Measurements from ENCODE around the gene CUX1.

CUX1 gene

GRCh38 chr7:101944611-101945010 lies 127.2 kb downstream of the CUX1 start:
- H3K4me3 ChIP-seq (ENCODE audit: low read depth, low read length): no peak overlapping the region
- no peak for DNase-seq (ENCODE audit: low read depth)
- TF ChIP-seq CTCF (conservative IDR thresholded peaks at IDR 0.05; ENCODE audit: low read depth, low read length): no peak

GRCh38 chr7:101945034-101945758 lies 127.8 kb downstream of the CUX1 start:
- no peak overlapping the region for H3K4me3 ChIP-seq (ENCODE audit: low read depth, low read length)
- DNase-seq (ENCODE audit: low read depth): no peak
- TF ChIP-seq CTCF (conservative IDR thresholded peaks at IDR 0.05; ENCODE audit: low read depth, low read length): no peak

DNA sequence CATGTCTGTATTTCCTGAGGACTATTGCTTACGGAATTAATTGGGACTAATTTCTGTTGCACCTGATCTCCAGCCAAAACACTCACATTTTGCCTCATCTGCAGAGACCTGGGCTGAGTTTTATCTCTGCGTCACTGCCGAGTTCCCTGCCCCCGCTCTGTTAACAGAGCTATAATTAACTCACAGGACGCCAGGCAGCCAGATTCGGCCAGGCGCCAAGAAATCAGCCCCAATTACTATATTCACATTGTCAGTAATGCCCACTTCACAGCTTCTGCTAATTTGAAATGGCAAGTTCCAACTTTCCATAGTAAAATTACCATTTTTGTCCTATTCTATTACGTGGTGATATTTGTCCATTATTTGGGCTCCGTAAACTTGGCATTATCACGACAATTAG lies 130.5 kb downstream of the CUX1 start:
- peak; percentile 24 for DNase-seq (ENCODE audit: low read depth)
- no peak for TF ChIP-seq CTCF (conservative IDR thresholded peaks at IDR 0.05; ENCODE audit: low read depth, low read length)
- H3K4me3 ChIP-seq (ENCODE audit: low read depth, low read length): no peak overlapping the region

DNA sequence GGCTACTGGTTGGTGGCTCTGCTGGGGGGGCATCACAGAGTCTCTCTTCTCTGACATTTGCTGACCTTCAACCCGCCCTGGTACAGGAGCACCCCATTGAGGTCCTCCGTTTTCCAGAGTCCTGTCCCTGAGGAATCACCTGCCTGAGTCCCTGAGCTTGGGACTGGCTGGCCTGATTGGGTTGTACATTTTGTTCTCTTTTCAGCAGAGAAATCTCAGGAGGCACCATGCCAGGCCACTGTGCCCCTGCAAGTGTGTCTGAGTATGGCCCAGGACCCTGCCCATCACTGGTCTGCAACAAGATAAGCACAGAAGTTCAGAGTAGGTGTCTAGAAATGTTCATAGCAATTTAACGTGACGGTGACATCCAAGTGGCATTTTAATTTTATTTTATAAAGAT lies 131.2 kb downstream of the CUX1 start:
- no peak for TF ChIP-seq CTCF (conservative IDR thresholded peaks at IDR 0.05; ENCODE audit: low read depth, low read length)
- no peak overlapping the region for H3K4me3 ChIP-seq (ENCODE audit: low read depth, low read length)
- DNase-seq (ENCODE audit: low read depth): no peak

DNA sequence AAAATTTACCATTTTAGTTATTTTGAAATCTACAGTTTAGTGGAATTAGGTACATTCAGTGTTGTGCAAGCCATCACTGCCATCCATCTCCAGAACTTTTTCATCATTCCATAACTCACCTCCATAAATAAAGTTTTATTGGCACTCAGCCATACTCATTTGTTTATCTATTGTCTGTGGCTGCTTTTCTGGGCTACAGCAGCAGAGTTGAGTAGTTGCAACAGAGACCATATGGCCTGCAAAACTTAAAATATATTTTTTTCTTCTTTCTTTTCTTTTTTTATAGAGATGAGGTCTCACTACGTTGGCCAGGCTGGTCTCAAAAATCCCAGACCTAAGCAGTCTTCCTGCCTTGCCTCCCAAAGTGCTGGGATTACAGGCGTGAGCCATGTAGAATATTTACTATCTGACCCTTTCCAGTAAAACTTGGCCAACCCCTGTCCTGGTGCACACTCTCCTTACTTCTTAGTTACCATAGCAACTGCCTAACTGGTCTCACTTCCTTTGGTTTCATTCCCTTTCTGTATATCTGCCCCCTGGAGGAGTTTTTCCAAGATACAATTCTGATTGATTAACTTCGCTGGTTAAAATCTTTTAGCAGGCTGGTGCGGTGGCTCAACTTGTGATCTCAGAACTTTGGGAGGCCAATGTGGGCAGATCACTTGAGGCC lies 133.2 kb downstream of the CUX1 start:
- peak; percentile 76 for DNase-seq (ENCODE audit: low read depth)
- peak; percentile 48 for TF ChIP-seq CTCF (conservative IDR thresholded peaks at IDR 0.05; ENCODE audit: low read depth, low read length)
- H3K4me3 ChIP-seq (ENCODE audit: low read depth, low read length): no peak overlapping the region

- TF ChIP-seq CTCF (conservative IDR thresholded peaks at IDR 0.05; ENCODE audit: low read depth, low read length): no peak
- DNase-seq (ENCODE audit: low read depth): no peak
- no peak overlapping the region for H3K4me3 ChIP-seq (ENCODE audit: low read depth, low read length)
Measured at GRCh38 chr7:101951757-101952156, 134.3 kb downstream of the CUX1 start.
